ENCODE measurements around the gene PGBD4. TPM values are rescaled to one million over a fixed set of nuclear protein-coding genes. Genes with fewer than 3 reads are reported as not detected.

Gene PGBD4
- total and polyA plus RNA-seq, 2 of the 13 experiments (the other 11 are each of a cell fraction or from before 2014, with no cell fraction given): 1.4 to 1.7 TPM

DNA sequence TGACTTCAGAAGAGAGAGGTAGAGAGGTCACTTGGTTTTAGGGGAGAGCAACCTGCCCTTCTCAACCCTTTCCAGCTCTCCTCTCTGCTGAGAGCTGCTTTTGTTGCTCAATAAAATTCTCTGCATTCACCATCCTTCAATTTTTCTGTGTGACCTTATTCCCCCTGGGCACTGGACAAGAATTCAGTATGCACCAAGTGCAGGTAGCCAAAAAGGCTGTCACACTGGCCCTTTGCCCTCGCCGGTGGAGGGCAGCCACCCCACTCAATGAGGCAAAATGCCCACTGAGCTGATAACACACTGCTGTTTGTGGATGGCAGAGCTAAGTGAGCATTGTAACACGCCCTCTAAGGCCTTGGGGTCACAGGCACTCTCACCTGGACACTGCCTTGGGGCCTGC is 12.9 kb downstream of the PGBD4 start:
- POLR2A ChIA-PET: no interaction called here
- no peak overlapping the region for H3K9ac ChIP-seq (ENCODE audit: insufficient read depth, low read depth, low read length)
- no peaks in the 10 kb centered on the region for H4K20me1 ChIP-seq (ENCODE audit: insufficient read depth, low read length)
- H3K4me3 ChIP-seq (replicated peaks in 1 of 3; ENCODE audit: insufficient read depth in 1 of 3, low read depth in 2 of 3, low read length in 3 of 3): no peak overlapping the region
- H3K27ac ChIP-seq (ENCODE audit: extremely low read length, insufficient read depth, low read length): no peak overlapping the region
- no peaks in the 10 kb centered on the region for H3K36me3 ChIP-seq (replicated peaks in 1 of 2; ENCODE audit: control insufficient read depth in 1 of 2, insufficient read depth in 2 of 2, low read length in 2 of 2)
- in situ Hi-C loops (cut with HindIII; ENCODE audit: extremely low pct_ligation_motif_present, low pct_unique_long_range_greater_than_20kb) (loop anchor here (5.0 kb wide), 1 partner anchor 98 kb away; the partner anchor contains the start of gene KATNBL1), intact Hi-C loops (cut with micrococcal nuclease; ENCODE audit: unreplicated experiment) (loop anchor here (5.0 kb wide), 1 partner anchor 57 kb away; no protein-coding TSS in a partner anchor)
- TF ChIP-seq SRSF4 (IDR thresholded peaks at IDR 0.05; ENCODE audit: low read depth, low read length, poor library complexity, severe bottlenecking): no peak
- no peak for TF ChIP-seq WIZ (CRISPR knock-in tag; IDR thresholded peaks at IDR 0.05)
- no peak for TF ChIP-seq ZNF441 (CRISPR knock-in tag; IDR thresholded peaks at IDR 0.05; ENCODE audit: borderline replicate concordance)
- H3K4me2 ChIP-seq (ENCODE audit: low read depth, low read length): no peak overlapping the region
- no TSS peak for BruUV-seq (replicated peaks)
- FAIRE-seq (no peak), ATAC-seq (no peak), DNase-seq (ENCODE audit: low spot score) (no peak)
- no peak overlapping the region for H2AFZ ChIP-seq (ENCODE audit: low read length)
- 5% methylated on average over 2 of the region's 3 CpGs for WGBS (ENCODE audit: low lambda C conversion rate)
- no peaks in the 10 kb centered on the region for H3K9me3 ChIP-seq (ENCODE audit: low read length)
- H3K27me3 ChIP-seq (ENCODE audit: control insufficient read depth in 1 of 2, insufficient read depth in 2 of 2, low read length in 2 of 2): no peaks in the 10 kb centered on the region
- peaks cover 4% of the 10 kb centered on the region; the same call in 1 of the 2 replicates for H3K4me1 ChIP-seq (ENCODE audit: insufficient read depth, low read length)
- CTCF ChIA-PET (ENCODE audit: low intra/inter-chr PET ratio, low total read pairs): no interaction called here
- no peaks in the 10 kb centered on the region for H3K79me2 ChIP-seq (ENCODE audit: insufficient read depth, low read length)

- no TSS peak for BruUV-seq (replicated peaks)
- Histone ChIP-seq H4K20me1 (ENCODE audit: insufficient read depth, low read length) (no peaks in the 10 kb centered on the region), H3K36me3 (replicated peaks in 1 of 2; ENCODE audit: control insufficient read depth in 1 of 2, insufficient read depth in 2 of 2, low read length in 2 of 2) (no peaks in the 10 kb centered on the region), H3K4me3 (replicated peaks in 1 of 3; ENCODE audit: insufficient read depth in 1 of 3, low read depth in 2 of 3, low read length in 3 of 3) (no peak overlapping the region), H3K4me2 (ENCODE audit: low read depth, low read length) (no peak overlapping the region), H3K27me3 (ENCODE audit: control insufficient read depth in 1 of 2, insufficient read depth in 2 of 2, low read length in 2 of 2) (no peaks in the 10 kb centered on the region), H3K9ac (ENCODE audit: insufficient read depth, low read depth, low read length) (no peak overlapping the region), H3K27ac (ENCODE audit: extremely low read length, insufficient read depth, low read length) (no peak overlapping the region), H3K9me3 (ENCODE audit: low read length) (no peaks in the 10 kb centered on the region), H3K4me1 (ENCODE audit: insufficient read depth, low read length) (no peaks in the 10 kb centered on the region), H3K79me2 (ENCODE audit: insufficient read depth, low read length) (no peaks in the 10 kb centered on the region), H2AFZ (ENCODE audit: low read length) (no peak overlapping the region)
- WGBS (ENCODE audit: low lambda C conversion rate): 20% methylated on average over 2 of the region's 2 CpGs
- ChIA-PET POLR2A (no interaction called here), CTCF (ENCODE audit: low intra/inter-chr PET ratio, low total read pairs) (no interaction called here)
- in situ Hi-C loops (cut with HindIII; ENCODE audit: extremely low pct_ligation_motif_present, low pct_unique_long_range_greater_than_20kb): no loop called here
- ATAC-seq (no peak), FAIRE-seq (no peak), DNase-seq (ENCODE audit: low spot score) (no peak)
- intact Hi-C loops (cut with micrococcal nuclease; ENCODE audit: unreplicated experiment): loop anchor here (5.0 kb wide), 1 partner anchor 59 kb away; no protein-coding TSS in a partner anchor
- TF ChIP-seq RXRA (CRISPR knock-in tag; IDR thresholded peaks at IDR 0.05) (no peak), NFRKB (IDR thresholded peaks at IDR 0.05) (no peak), SMARCE1 (IDR thresholded peaks at IDR 0.05; ENCODE audit: borderline replicate concordance) (no peak), ERF (CRISPR knock-in tag; IDR thresholded peaks at IDR 0.05) (no peak), HDAC1 (CRISPR knock-in tag; IDR thresholded peaks at IDR 0.05) (no peak), ZNF766 (CRISPR knock-in tag; IDR thresholded peaks at IDR 0.05; ENCODE audit: borderline replicate concordance) (no peak), ZNF232 (CRISPR knock-in tag; IDR thresholded peaks at IDR 0.05; ENCODE audit: borderline replicate concordance) (no peak), ZMAT5 (CRISPR knock-in tag; IDR thresholded peaks at IDR 0.05; ENCODE audit: borderline replicate concordance, low read depth) (no peak), ZNF468 (CRISPR knock-in tag; IDR thresholded peaks at IDR 0.05) (no peak), ATF3 (CRISPR knock-in tag; IDR thresholded peaks at IDR 0.05) (no peak), HOXA5 (CRISPR knock-in tag; IDR thresholded peaks at IDR 0.05) (no peak), ZNF552 (CRISPR knock-in tag; IDR thresholded peaks at IDR 0.05; ENCODE audit: borderline replicate concordance) (no peak), DDIT3 (CRISPR knock-in tag; IDR thresholded peaks at IDR 0.05) (no peak), MZF1 (CRISPR knock-in tag; IDR thresholded peaks at IDR 0.05; ENCODE audit: borderline replicate concordance) (no peak)
Measured at GRCh38 chr15:34116620-34117019, 14.7 kb downstream of the PGBD4 start.

Measured in HepG2 (cell line).